Activated naive CD4-positive, alpha-beta T cell (primary cell): Measurements from ENCODE around the gene TMPRSS6.

ENCODE experiments used
- DNase-seq, 4 experiments: peaks; one replicate each; lab custom pipeline; 2025; lab: John Stamatoyannopoulos, UW

The TMPRSS6 gene

DNA sequence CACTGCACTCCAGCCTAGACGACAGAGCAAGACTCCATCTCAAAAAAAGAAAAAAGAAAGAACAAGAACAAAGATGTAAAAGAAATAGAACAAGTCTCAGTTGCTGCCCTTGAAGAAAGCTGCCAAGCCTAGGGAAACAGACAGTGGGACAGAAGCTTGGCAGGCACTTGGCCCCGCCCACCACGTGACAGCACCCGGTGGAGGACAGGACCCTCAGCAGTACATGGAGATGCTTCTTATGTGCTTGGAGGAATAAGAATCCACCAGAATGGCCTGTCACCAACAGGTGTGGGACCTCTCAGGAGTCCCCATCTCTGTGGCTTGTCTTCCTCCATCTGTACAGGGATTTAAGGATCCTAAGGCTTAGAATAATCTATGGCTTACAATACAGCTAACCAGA, 7.6 kb upstream of the TMPRSS6 start:
- no peak for DNase-seq

DNA sequence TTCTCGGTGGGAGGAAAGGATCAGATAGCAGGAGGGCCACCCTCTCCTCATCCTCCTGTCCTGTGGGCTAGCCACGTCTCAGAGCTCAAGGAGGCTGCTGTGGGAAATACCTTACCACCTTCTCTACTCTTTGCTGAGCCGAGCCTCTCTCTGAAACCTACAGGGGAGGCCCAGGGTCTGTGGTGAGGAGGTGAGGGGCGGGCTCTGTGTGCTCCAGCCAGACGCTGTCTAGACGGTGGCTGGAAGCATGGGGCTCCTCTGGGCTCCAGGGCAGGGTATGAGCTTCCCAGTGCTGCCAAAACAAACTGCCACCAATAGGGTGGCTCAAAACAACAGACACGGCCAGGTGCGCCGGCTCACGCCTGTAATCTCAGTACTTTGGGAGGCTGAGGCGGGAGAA, 5.5 kb upstream of the TMPRSS6 start:
- DNase-seq, result no peak

DNA sequence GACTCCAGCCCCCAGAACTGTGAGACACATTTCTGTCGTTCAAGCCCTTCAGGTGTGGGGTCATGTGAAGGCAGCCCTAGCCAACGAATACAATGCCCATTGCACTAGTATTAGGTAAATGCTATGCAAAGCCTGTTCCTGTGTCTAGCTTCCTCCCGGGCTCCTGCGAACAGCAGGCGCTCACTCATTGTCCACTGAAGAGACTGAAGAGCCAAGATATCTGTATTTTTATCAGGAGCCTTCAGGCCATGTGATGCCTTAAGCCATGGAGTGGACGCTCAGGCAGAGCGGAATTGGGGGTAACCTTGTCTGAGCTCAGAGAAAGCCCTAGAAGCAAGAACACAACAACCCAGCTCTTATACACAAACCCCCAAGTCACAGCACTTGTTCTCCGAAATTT, 4.2 kb upstream of the TMPRSS6 start:
- DNase-seq, result no peak

DNA sequence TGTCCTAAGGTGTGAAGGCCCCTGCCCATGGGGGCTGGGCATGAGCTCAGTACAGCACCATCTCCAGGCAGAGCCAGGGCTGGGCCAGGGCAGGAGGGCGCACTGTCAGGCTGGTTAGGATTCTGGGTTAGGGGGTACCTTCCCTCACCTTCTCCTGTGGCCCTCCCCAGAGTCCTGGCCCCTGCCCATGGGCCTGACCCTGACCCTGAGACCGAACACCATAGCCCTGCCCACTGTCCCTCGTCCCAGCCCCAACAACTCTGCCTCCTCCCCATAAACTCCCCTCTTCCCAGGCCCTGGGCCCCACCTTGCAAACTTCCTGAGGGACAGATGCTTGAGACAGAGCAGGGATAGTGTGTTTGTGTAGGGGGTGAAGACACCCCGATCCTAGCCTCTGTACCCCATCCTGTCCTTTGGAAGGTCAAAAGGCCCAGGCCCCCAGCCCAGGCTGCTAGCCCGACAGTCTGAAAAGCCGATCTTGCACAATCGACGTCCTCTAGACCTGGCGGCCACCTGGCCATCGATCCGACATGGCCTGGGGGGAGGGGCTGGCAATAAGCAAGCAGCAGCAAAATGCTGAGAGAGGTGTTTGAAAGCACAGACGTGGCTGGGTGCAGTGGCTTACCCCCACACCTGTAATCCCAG, 2.7 kb upstream of the TMPRSS6 start:
- DNase-seq, result no peak

DNA sequence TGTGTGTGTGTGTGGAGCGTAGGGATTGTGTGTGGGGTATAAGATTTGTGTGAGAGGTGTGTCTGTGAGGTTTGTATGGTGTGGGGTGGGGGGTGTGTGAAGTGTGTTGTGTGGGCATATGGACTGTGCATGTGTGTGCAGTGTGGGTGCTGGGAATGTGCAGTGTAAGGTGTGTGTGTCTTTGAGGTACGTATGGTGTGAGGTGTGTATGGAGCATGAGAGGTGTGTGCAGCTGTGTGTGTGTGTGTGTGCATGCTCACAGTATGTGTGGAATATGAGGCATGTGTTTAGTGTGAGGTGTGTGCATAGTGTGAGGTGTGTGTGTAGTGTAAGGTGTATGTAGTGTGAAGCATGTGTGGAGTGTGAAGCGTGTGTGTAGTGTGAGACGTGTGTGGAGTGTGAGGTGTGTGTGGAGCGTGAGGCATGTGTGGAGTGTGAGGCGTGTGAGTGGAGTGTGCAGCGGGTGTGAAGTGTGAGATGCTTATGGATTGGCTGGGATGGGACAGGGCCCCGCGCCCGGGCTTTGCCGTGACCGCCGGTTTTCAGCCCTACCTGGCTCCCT, 1.7 kb upstream of the TMPRSS6 start:
- DNase-seq, result no peak

DNA sequence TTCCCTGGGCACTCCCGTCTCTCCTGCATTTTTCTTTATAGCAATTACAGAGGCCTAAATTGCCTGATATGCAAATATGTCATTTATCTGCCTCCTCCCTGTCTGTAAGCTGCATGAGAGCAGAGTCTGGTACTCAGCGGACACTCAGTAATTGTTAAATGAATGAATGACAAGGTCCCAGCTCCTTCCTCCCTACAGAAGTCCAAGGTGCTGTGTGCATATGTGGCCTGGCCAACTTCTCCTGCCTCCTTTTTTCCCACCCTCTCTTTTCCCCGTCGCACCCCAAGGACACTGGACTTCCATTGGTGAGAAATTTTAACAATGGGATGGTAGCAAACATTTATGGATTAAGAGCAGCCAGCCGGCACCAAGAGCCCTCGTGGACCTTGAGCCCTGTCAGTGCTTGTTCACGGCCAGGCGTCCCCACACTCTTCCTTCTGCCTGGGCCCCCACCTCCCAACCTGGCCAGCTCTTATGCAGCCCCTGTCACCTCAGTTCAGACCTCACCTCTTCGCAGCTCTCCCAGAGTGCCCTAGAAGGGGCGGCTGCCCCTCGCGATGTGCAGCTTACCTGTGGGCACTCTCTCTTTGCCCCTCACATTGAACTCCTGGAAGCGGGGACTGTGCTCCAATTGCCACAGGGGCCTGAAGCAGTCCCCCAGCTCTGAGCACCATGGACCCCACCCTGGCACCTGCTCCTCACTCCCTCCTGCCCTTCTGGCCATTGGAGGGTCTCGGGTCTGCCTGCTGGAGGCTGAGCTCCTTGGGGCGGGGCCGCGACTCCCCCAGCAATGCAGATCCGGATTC, 1.5 kb downstream of the TMPRSS6 start:
- DNase-seq, result no peak

DNA sequence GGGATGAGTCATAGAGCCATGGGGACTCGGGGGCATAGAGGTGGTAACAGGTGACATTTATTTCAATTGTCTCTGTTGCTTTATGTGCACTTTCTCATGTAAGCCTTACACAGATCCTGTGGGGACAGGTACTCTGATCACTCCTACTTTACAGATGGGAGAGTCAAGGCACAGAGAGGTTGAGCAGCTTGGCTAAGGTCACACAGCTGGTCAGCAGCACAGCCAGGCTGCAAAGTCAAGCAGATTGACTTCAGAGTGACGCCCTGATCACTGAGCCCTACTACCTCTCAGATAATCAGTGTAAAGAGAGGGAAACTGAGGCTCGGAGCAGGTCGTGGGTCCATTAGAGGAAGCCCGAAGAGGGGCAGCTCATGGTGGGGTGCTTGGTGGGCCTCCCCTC, 3.5 kb downstream of the TMPRSS6 start:
- DNase-seq, result no peak

DNA sequence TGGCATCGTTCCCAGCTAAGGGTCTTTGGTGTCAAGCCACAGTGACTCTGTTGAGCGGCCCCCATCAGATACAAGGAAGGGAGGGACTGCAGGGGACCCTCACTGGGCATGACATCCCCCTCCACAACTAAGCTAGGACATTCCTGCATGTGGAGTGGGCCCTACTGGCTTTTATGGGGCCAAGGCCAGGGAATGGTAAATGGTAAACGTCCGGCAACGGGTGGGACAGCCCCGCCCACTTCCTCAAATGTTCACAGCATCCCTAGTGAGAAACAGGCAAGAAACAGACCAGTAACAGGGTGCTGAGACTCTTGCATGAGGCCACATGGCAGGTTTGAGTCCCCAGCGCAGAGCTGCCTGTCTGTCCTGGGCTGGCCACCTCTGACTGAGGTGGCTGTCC, 4.4 kb downstream of the TMPRSS6 start:
- DNase-seq, result no peak

DNA sequence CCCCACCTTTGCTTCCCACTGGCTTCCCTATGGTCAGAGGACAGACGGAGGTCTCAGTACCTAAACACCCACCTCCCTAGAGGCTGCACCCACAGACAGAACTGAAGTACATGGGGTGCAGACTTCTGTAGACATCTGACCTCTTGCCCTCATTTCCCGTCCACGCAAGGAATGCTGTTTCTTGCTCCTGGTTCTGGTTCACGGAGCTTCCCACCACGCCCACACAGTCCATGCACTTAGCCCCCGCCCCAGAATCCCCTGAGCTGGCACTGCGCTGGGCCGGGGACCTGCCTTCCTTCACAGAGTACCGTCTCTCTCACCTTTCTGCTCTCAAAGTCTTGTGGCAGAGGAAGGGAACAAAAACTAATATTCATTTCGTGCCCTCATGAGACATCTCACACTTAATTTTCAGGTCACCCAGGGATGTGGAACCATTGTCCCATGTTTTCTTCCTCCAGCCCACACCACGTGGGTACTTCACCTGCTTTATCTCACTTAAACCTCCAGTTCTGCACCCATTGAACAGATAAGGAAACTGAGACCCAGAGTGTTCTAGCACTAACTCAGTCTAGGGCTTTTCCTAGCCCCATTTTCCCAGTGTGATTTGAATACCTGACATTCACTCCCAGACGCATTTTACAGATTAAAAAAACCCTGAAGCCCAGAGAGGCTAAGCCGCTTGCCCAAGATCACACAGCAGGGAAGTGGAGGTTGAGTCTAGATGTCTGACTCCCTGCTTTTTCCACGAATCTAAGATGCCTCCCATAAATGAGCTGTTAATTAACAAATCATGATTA, 5.7 kb downstream of the TMPRSS6 start:
- no peak for DNase-seq

DNA sequence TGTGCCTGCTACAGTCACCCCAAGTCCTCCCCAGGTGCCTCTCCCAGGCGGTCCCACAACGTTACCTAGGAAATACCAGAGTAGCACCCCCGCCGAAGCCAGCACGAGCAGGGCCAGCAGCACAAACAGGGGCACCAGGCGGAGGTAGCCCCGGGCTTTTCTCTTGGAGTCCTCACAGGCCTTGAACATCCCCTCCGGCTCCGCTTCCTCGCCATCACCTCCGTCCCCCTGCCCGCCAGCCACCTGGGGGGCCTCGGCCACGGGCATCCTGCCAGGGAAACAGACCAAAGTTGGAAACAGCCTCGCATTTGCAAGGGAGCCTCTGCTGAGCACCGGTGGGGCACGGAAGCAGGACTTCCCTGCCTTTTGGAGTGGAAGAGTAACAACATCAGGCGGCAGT, 6.4 kb downstream of the TMPRSS6 start:
- no peak for DNase-seq

DNA sequence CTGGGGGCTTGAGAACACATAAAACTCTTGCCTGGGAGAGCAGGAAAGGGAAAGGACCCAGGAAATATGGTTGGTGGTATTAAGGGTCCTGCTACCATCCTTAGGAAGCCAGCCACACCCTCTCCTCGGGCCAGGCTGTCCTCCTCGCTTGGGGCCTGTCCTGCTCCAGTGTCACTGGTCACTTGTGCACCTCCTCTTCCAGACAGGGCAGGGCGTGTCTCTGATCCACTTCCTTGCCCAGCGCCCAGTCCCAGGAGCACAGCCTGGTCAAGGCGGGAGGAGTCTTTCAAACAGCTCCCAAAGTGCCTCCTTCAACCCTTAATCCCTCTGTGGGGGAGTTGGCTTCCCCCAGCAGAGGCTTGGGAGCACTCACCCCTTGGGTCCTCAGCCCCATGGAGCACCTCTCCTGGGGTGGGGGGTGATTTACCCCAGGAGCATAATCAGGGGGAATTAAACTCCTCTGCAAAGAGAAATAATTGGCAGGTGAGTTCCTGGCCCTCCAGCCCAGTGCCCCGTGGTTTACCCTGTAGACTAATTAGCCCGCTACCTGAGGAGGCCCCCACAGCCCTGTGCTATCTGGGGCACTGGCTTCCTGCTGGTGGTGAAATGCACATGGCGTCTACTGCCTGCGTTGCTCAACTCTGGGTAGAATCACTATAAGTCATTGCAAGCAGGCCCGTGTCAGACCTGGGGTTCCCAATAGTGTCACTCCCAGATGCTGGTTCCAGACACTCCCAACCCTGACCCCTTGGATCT, 8.0 kb downstream of the TMPRSS6 start:
- no peak for DNase-seq

DNA sequence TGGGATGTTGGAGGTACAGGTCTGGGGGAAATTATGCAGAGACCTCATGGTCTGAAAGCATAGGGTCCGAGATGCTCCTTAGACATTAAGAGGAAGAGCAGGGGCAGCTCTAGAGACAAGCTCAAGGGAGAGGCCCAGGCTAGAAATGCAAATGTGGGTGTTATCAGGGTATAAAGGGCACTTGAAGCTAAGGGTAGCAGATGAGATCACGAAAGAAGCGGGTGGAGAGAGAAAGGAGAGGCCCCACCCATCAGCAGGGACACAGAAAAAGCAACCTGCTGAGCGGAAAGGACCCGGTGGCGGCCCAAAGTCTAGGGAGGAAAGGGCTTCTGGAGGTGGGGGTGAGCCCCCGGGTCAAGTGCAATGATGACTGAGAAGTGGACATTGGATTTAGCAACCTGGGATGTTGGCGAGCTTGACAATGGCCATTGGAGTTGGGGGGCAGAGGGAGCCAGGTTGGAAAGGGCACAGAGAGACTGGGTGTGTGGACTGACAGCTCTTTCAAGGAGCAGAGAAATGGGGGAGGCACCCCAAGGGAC, 8.9 kb downstream of the TMPRSS6 start:
- no peak for DNase-seq

DNA sequence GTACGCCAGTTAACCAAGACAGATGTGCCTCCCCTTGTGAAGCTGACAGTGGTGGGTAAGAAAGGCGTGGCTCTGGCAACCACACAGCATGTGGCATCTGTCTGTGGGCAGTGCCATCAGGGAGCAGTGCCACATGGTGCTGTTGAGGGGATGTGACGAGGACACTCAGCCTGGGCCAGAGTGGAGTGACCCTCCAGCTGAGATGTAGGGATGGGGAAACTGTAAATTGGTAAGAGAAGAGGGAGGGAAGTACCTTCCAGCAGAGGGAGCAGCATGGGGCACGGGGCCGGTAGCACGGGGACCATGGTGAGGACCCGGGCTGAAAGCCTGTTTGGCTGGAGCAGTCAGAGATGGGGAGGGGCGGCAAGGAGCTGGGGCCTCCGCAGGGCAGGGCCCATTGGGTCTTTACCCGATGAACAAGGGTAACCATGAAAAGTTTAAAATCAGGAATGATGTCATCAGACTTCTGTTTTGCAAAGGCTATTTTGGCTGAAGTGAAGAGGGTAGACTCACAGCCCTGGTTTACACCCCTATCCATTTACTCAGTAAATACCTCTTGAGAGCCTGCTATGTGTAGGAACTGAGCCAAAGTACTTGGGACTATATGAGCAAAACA, 10.4 kb downstream of the TMPRSS6 start:
- no peak for DNase-seq

DNA sequence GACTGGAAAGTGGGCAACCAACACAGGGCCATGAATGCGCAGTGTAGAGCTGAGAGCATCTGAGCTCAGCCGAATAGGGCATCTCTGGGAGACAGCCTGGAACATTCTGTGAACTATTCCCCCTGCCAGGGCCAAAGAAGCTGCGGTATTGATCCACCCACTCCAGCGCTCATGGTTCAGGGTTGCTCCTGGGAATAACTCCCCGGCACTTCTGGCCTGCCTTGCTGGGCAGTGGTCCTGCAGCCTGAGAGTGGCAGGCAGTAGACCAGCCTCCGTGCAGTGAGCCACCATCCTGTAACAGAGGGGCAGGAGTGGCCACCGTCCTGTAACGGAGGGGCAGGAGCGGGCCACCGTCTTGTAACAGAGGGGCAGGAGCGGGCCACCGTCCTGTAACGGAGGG, 12.2 kb downstream of the TMPRSS6 start:
- no peak for DNase-seq

DNA sequence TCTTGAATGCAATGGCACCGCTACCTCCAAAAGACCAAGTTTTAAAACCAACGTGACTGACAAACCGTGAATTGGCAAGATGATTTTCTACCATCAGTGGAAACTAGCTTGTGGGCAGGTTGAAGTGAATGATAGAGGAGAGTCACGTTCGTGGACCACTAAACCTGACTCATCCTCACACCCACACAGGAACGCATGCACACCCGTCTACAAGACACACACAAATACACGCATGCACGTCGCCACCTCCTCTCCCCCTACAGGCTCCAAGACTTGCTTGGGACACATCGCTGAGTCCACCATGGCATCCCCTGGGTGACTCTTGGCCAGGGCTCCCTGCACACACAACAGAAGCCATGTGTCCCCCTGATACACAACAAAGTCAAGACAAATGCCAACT, 14.4 kb downstream of the TMPRSS6 start:
- no peak for DNase-seq

DNA sequence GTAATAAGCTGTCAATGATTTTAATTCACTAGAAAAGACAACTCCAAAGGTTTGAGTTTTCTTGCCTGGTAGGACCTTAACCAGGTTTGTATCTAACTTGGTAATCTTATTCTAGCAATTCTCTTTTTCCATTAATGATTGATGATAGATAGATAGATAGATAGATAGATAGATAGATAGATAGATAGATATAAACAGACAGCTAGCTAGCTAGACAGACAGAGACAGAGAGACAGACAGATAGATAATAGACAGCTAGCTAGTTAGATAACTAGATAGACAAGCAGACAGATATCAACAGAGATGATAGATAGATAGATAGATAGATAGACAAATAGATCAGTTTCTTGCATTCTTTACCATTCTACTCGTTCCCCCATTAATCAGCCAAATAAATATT, 15.3 kb downstream of the TMPRSS6 start:
- DNase-seq, result no peak

DNA sequence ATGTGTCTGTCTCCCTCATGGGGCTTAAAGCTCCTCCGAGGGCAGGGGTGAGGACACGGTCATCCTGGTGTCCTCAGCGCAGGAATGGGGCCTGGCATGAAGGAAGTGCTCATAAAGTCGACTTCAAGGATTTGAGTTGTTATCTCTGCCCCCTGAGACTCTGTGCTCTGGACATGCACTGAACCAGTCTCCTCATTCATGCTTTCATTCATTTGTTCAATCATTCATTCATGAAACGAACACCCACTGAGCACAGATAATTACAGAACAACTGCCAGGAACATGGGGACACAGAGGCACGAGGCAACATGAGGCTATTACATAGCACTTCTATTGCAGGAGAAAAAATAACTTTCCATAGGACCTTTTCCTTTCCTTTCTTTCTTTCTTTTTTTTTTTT, 16.5 kb downstream of the TMPRSS6 start:
- DNase-seq, result no peak

DNA sequence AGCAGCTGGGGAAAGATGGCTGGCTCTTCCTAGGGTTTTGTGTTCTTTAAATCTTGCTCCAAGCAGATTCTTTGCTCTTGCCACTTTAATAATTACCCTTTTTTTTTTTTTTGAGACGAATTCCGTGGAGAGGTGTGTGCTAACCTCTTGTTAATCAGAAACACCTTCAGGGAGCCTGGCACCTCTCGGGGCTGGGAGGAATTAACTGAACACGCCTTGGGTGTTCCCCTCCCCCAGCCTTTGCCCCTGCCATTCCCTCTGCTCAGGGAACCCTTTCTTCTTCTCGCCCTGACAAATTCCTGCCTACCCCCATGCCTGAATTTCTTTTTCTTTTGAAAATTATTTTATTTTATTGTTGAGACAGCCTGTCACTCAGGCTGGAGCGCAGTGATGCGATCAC, 17.5 kb downstream of the TMPRSS6 start:
- DNase-seq, result no peak

DNA sequence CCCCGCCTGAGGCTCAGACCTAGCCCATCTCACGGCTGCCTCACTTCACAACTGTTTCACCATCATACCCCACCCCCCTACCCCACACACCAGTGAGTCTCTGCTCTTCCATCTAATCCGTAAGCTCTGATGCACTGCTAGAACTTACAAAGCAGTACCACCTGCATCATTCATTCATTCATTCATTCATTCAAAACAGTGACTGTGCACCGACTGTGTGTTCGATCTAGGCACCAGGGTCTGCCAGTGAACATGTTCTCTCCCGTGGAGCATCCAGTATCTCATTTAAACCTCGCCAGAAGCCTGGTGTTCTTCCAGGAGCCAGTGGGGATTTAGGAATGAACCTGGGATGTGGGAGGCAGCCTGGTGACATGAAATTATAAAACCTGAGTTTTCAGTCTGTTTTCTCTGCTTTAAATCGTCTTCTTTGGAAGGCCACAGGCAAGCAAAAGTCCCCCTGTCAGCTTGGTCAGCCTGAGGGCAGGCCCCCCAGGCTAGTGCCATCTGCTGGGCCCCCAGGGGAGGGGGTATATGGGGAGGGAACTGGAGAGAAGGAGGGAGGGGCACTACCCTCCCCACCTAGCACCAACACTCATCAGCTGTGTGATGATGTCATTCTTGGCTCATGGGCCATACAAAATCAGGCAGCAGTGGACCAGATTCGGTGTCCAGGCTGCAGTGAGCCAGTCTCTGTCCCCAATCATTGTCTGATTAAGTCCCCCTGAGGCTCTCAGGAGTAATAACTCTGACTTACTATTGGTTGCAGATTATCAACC, 18.4 kb downstream of the TMPRSS6 start:
- no peak for DNase-seq

DNA sequence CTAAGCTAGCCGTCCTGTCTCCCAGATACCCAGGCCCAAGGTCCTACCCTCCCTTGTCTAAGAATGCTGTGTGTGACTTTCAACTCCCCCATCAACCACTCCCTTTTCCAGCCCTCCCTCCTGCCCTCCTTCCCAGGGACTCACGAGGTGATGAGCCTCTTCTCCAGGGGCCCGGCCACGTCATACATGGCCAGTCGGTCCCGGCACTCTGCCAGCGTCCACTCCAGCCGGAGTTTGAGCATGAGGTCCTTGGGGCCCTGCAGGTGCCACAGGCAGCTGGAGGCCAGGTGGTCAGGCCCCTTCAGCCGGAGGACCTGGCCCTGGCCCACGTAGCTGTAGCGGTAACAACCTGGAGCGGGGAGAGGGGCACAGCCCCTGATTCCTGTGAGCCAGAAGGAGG, 20.1 kb downstream of the TMPRSS6 start:
- no peak for DNase-seq
